Breast epithelium (tissue), 3 donors: ENCODE data around the gene PRKN.

Experiments used
- CTCF ChIP-seq, 3 donors: fragments of 450-650 bp; IDR thresholded peaks; one replicate each; pipeline ENCODE4 v1.5.1; 2016 to 2017; ENCODE audit warnings: antibody characterized with exemption in 3 of 3, mild to moderate bottlenecking in 3 of 3, moderate library complexity in 3 of 3
- POLR2A ChIP-seq: fragments of 450-650 bp; IDR thresholded peaks from one replicate; pipeline ENCODE4 v1.6.1; 2016; ENCODE audit warnings: antibody characterized with exemption, mild to moderate bottlenecking, moderate library complexity

- TF ChIP-seq CTCF (IDR thresholded peaks at IDR 0.05) (no peak), POLR2A (no peak)
Measured at GRCh38 chr6:162581988-162582780, 145.4 kb downstream of the PRKN start.
